GM21528 (cell line): ENCODE data around the gene YPEL3.
A peak's percentile ranks its signal among the peaks of the same experiment; 100 is the strongest.
"Not testable (repeated sequence)": the region's sequence is repeated elsewhere in the genome, so short reads cannot be mapped to it uniquely, and the experiment has no call there.

Experiments
- ATAC-seq: cut with Tn5 transposase; IDR thresholded peaks from one replicate; pipeline ENCODE4 v1.9.1; 2021; ENCODE audit warnings: mild to moderate bottlenecking, moderate library complexity; ENCODE audit not compliant: unreplicated experiment, low FRiP score

Gene YPEL3

GRCh38 chr16:30119428-30119827 lies 23.4 kb upstream of the YPEL3 start:
- ATAC-seq = no peak

- no peak for ATAC-seq
Observed at GRCh38 chr16:30117768-30118167, 21.8 kb upstream of the YPEL3 start.

- ATAC-seq = no peak
Observed at GRCh38 chr16:30116291-30117207, 20.5 kb upstream of the YPEL3 start.

- ATAC-seq = no peak
Observed at GRCh38 chr16:30115238-30115637, 19.2 kb upstream of the YPEL3 start.

- ATAC-seq = not testable (repeated sequence)
Observed at GRCh38 chr16:30114833-30115232, 18.8 kb upstream of the YPEL3 start.

GRCh38 chr16:30114411-30114810 lies 18.4 kb upstream of the YPEL3 start:
- no peak for ATAC-seq

- no peak for ATAC-seq
Observed at GRCh38 chr16:30113711-30114333, 17.8 kb upstream of the YPEL3 start.

- ATAC-seq = no peak
Observed at GRCh38 chr16:30113031-30113710, 17.2 kb upstream of the YPEL3 start, which contains the start of gene GDPD3. GDPD3 (minus strand) TSS chr16:30113537; CDS start chr16:30113478, 59 bp downstream.

- ATAC-seq = no peak
Observed at GRCh38 chr16:30112197-30113030, 16.4 kb upstream of the YPEL3 start.

- no peak for ATAC-seq
Observed at GRCh38 chr16:30110661-30111060, 14.6 kb upstream of the YPEL3 start.

GRCh38 chr16:30108059-30108850 lies 12.2 kb upstream of the YPEL3 start:
- ATAC-seq = no peak

GRCh38 chr16:30104492-30104891 lies 8.5 kb upstream of the YPEL3 start:
- no peak for ATAC-seq

- no peak for ATAC-seq
Observed at GRCh38 chr16:30104090-30104489, 8.1 kb upstream of the YPEL3 start.

- no peak for ATAC-seq
Observed at GRCh38 chr16:30096862-30097563, 1.0 kb upstream of the YPEL3 start.

GRCh38 chr16:30095166-30096078 lies 591 bp downstream of the YPEL3 start:
- ATAC-seq = no peak

GRCh38 chr16:30094541-30095165 lies 1.4 kb downstream of the YPEL3 start:
- ATAC-seq = no peak

GRCh38 chr16:30092373-30093010 lies 3.5 kb downstream of the YPEL3 start:
- ATAC-seq = peak; percentile 44
